C4-2B (cell line): Measurements from ENCODE around the gene GIPC3.

ENCODE experiments used
- CTCF ChIP-seq: fragments of 450-650 bp; conservative IDR thresholded peaks from 2 replicates; pipeline ENCODE4 v1.5.1; 2017; ENCODE audit warnings: mild to moderate bottlenecking
- ZFX ChIP-seq: fragments of 450-650 bp; IDR thresholded peaks from 2 replicates; pipeline ENCODE4 v1.6.1; 2017

GRCh38 chr19:3593156-3593555, 7.9 kb downstream of the GIPC3 start:
- no peak for TF ChIP-seq CTCF
- no peak for TF ChIP-seq ZFX
